CD14-positive monocyte (primary cell): ENCODE results near the gene TPD52L1. TPM values are rescaled to one million over a fixed set of nuclear protein-coding genes. Genes with fewer than 3 reads are reported as not detected.

Source experiments
- DNase-seq, 3 donors: peaks; one replicate each; pipeline ENCODE4 v3.0.0-alpha.2; 2011 to 2022
- H2AFZ ChIP-seq: 2 replicates; pipeline ENCODE4 v1.6.0; 2012; ENCODE audit warnings: mild to moderate bottlenecking, low read depth, low read length, inconsistent platforms; ENCODE audit not compliant: insufficient read depth, poor library complexity, severe bottlenecking
- H3K27ac ChIP-seq, 2 donors: 1 replicate in 1 of 2; 2 replicates in 1 of 2; pipeline ENCODE4 v1.5.1; 2012 to 2013; ENCODE audit warnings: low read length in 2 of 2, control low read depth in 1 of 2, inconsistent platforms in 1 of 2, low read depth in 1 of 2, mild to moderate bottlenecking in 1 of 2
- H3K27me3 ChIP-seq, 2 donors: one replicate each; pipeline versions ENCODE4 v1.6.0 to v1.6.1; 2011 to 2013; ENCODE audit warnings: low read length in 2 of 2; ENCODE audit not compliant: control insufficient read depth in 2 of 2, insufficient read depth in 2 of 2
- H3K36me3 ChIP-seq, 2 donors: replicated peaks in 1 of 2; 1 replicate in 1 of 2; 2 replicates in 1 of 2; pipeline versions ENCODE4 v1.5.1 to v1.6.1; 2012 to 2013; ENCODE audit warnings: low read length in 2 of 2, control low read depth in 1 of 2, inconsistent platforms in 1 of 2, mild to moderate bottlenecking in 1 of 2; ENCODE audit not compliant: insufficient read depth in 2 of 2, control insufficient read depth in 1 of 2
- H3K4me1 ChIP-seq, 2 donors: 1 replicate in 1 of 2; 2 replicates in 1 of 2; pipeline versions ENCODE4 v1.5.1 to v1.6.1; 2012 to 2013; ENCODE audit warnings: low read length in 2 of 2, control low read depth in 1 of 2, inconsistent platforms in 1 of 2, mild to moderate bottlenecking in 1 of 2, moderate library complexity in 1 of 2; ENCODE audit not compliant: insufficient read depth in 2 of 2, control insufficient read depth in 1 of 2
- H3K4me2 ChIP-seq: replicated peaks from 2 replicates; pipeline ENCODE3; 2012; ENCODE audit warnings: low read length, moderate library complexity, mild to moderate bottlenecking; ENCODE audit not compliant: poor library complexity, severe bottlenecking; ENCODE audit errors: extremely low read depth
- H3K4me3 ChIP-seq, 3 experiments: fragments of 200-600 bp in 1 of 3; sonication (generic) in 1 of 3; replicated peaks in 1 of 3; 1 replicate in 2 of 3; 2 replicates in 1 of 3; pipeline ENCODE4 v1.5.1; 2011 to 2013; ENCODE audit warnings: low read length in 3 of 3, mild to moderate bottlenecking in 3 of 3, control low read depth in 2 of 3, low read depth in 2 of 3, inconsistent platforms in 1 of 3, moderate library complexity in 1 of 3
- H3K79me2 ChIP-seq: 2 replicates; pipeline ENCODE4 v1.6.0; 2012; ENCODE audit warnings: mild to moderate bottlenecking, control low read depth, inconsistent platforms, low read length, moderate library complexity; ENCODE audit not compliant: insufficient read depth
- H3K9ac ChIP-seq: 2 replicates; pipeline ENCODE4 v1.6.0; 2017; ENCODE audit warnings: low read length, mild to moderate bottlenecking; ENCODE audit not compliant: insufficient read depth, poor library complexity, severe bottlenecking
- H3K9me3 ChIP-seq, 2 donors: replicated peaks in 1 of 2; 1 replicate in 1 of 2; 2 replicates in 1 of 2; pipeline versions ENCODE4 v1.5.1 to v1.6.1; 2012 to 2013; ENCODE audit warnings: low read length in 2 of 2, control low read depth in 1 of 2; ENCODE audit not compliant: control insufficient read depth in 1 of 2, insufficient read depth in 1 of 2
- H4K20me1 ChIP-seq: 2 replicates; pipeline ENCODE4 v1.6.0; 2012; ENCODE audit warnings: mild to moderate bottlenecking, low read length, control low read depth, moderate library complexity; ENCODE audit not compliant: insufficient read depth
- H3K27ac Mint-ChIP-seq, 7 donors: one replicate each; pipeline ENCODE4 v1.8.0; 2020; ENCODE audit warnings: mild to moderate bottlenecking in 7 of 7, mixed read lengths in 7 of 7, moderate library complexity in 6 of 7, inconsistent platforms in 2 of 7
- H3K27me3 Mint-ChIP-seq, 3 donors: one replicate each; pipeline ENCODE4 v1.8.0; 2021 to 2022; ENCODE audit warnings: low read depth in 3 of 3, mild to moderate bottlenecking in 3 of 3, mixed read lengths in 3 of 3, moderate library complexity in 3 of 3, inconsistent platforms in 1 of 3
- H3K36me3 Mint-ChIP-seq, 2 donors: one replicate each; pipeline ENCODE4 v1.8.0; 2020; ENCODE audit warnings: mixed read lengths in 2 of 2, inconsistent platforms in 1 of 2, mild to moderate bottlenecking in 1 of 2
- H3K4me1 Mint-ChIP-seq: one replicate; pipeline ENCODE4 v1.8.0; 2020; ENCODE audit warnings: mild to moderate bottlenecking, mixed read lengths
- H3K4me3 Mint-ChIP-seq, 2 donors: one replicate each; pipeline ENCODE4 v1.8.0; 2020; ENCODE audit warnings: mild to moderate bottlenecking in 2 of 2, mixed read lengths in 2 of 2, moderate library complexity in 1 of 2
- H3K9me3 Mint-ChIP-seq, 7 donors: one replicate each; pipeline ENCODE4 v1.8.0; 2020 to 2022; ENCODE audit warnings: mixed read lengths in 7 of 7, mild to moderate bottlenecking in 6 of 7, moderate library complexity in 6 of 7, inconsistent platforms in 2 of 7
- CTCF ChIP-seq: fragments of 200-600 bp; IDR thresholded peaks from one replicate; pipeline ENCODE4 v1.8.0; 2022; ENCODE audit warnings: antibody characterized with exemption, mild to moderate bottlenecking
- WGBS: methylation state at CpG from one replicate; pipeline ENCODE4 v1.1.5; 2013; ENCODE audit warnings: missing lambda C conversion rate; ENCODE audit not compliant: insufficient coverage; 5-methylcytosine and 5-hydroxymethylcytosine counted together
- intact Hi-C, 2 donors: fragments of 100-400 bp; cut with micrococcal nuclease; formaldehyde crosslinking; loops; one replicate each; pipeline versions ENCODE4 v1.15.0 to v1.15.1; 2023
- polyA plus RNA-seq, 3 donors: library from polyadenylated mRNA; depleted of rRNA in 1 of 3; unstranded in 2 of 3; stranded (reverse) in 1 of 3; fragments of 300-500 nt in 2 of 3; fragments of >200 nt in 1 of 3; fragmentation: Illumina TruSeq in 2 of 3; gene quantifications; 1 replicate in 2 of 3; 2 replicates in 1 of 3; pipeline ENCODE4 v1.2.3, GENCODE V29; 2012 to 2021

Gene TPD52L1
- polyA plus RNA-seq, 3 donors, result not detected

- TF ChIP-seq CTCF, result no peak
- Histone ChIP-seq H3K79me2 (no peaks in the 10 kb centered on the region), H2AFZ (peak overlapping the region; percentile 22), H3K4me1 (peaks cover 15 to 16% of the 10 kb centered on the region in 2 donors), H3K4me2 (no peak overlapping the region), H3K27me3 (peaks cover 7 to 22% of the 10 kb centered on the region in 2 donors), H3K9ac (no peak overlapping the region), H4K20me1 (no peaks in the 10 kb centered on the region), H3K4me3 (no peak overlapping the region), H3K36me3 (no peaks in the 10 kb centered on the region), H3K27ac (no peak overlapping the region), H3K9me3 (no peaks in the 10 kb centered on the region)
- 78% methylated on average over 1 of the region's 4 CpGs for WGBS
- intact Hi-C loops, result no loop called here
- Mint-ChIP-seq H3K9me3 (peaks cover 0 to 6% (median 0%) of the 10 kb centered on the region in 7 donors), H3K27ac (no peak overlapping the region), H3K4me1 (peaks cover 14% of the 10 kb centered on the region), H3K36me3 (no peaks in the 10 kb centered on the region), H3K4me3 (no peak overlapping the region), H3K27me3 (peaks cover 24 to 36% (median 27%) of the 10 kb centered on the region in 3 donors)
- no peak for DNase-seq
Observed at GRCh38 chr6:125151700-125152099, 1.9 kb upstream of the TPD52L1 start.

GRCh38 chr6:125154118-125154760 is 666 bp downstream of the TPD52L1 start:
- Histone ChIP-seq H3K4me2 (peak overlapping the region; percentile 84), H3K36me3 (no peaks in the 10 kb centered on the region), H3K27ac (no peak overlapping the region), H3K4me3 (peak overlapping the region; percentile 7 to 77 (median 45)), H3K27me3 (peaks cover 5 to 22% of the 10 kb centered on the region in 2 donors), H3K79me2 (no peaks in the 10 kb centered on the region), H3K4me1 (peaks cover 15 to 16% of the 10 kb centered on the region in 2 donors), H3K9me3 (no peaks in the 10 kb centered on the region), H4K20me1 (no peaks in the 10 kb centered on the region), H2AFZ (peak overlapping the region; percentile 80), H3K9ac (peak overlapping the region; percentile 47)
- 2% methylated on average over 39 of the region's 50 CpGs for WGBS
- Mint-ChIP-seq H3K36me3 (no peaks in the 10 kb centered on the region), H3K9me3 (peaks cover 0 to 6% (median 0%) of the 10 kb centered on the region in 7 donors), H3K4me1 (peaks cover 14% of the 10 kb centered on the region), H3K27me3 (peaks cover 23 to 34% (median 24%) of the 10 kb centered on the region in 3 donors), H3K27ac (no peak overlapping the region), H3K4me3 (peak overlapping the region; percentile 81 to 95)
- no peak for TF ChIP-seq CTCF
- no peak for DNase-seq
- intact Hi-C loops, result no loop called here
